GM21529 (cell line): ENCODE data around the gene SDF4.

Source experiments
- ATAC-seq: cut with Tn5 transposase; IDR thresholded peaks from one replicate; pipeline ENCODE4 v1.9.1; 2021; ENCODE audit not compliant: unreplicated experiment

SDF4 gene, protein sequence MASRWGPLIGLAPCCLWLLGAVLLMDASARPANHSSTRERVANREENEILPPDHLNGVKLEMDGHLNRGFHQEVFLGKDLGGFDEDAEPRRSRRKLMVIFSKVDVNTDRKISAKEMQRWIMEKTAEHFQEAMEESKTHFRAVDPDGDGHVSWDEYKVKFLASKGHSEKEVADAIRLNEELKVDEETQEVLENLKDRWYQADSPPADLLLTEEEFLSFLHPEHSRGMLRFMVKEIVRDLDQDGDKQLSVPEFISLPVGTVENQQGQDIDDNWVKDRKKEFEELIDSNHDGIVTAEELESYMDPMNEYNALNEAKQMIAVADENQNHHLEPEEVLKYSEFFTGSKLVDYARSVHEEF

GRCh38 chr1:1231400-1232207, at the start of gene SDF4:
Gene SDF4, minus strand, starts transcription at chr1:1232001. Its CDS starts 3,229 bp downstream, at chr1:1228772.
- ATAC-seq, result peak; percentile 90

DNA sequence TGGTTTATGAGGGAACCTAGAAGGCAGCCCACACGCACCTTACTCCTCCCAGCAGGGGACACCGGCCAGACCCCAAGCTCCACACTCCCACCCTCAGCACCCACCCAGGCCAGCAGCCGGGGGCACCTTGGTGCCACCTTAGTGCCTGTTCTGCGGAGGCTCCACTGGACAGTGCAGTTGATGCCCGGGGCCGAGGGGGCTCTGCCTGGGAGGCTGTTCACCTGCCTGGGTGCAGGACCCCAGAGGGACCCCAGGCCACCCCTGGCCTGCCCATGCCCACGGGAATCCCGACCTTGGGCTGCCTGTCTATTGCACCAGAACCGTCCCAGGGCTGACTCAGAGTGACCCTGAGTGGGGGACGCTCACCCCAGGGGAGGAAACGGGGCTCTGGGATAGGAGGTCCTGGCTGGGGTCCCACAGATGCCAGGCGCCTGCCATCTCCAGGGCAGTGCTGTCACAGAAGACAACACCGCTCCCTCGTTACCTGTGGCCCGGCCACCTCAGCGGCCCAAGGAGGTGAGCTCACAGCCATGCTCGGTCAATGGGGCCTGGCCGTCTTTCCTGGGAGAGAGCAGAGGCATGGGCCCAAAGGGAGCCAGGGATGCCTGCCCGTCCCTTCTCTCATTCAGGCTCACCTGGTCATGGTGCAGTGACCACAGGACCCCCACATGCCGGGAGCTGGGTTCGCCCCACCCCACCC, 49.1 kb upstream of the SDF4 start:
- ATAC-seq, result no peak

DNA sequence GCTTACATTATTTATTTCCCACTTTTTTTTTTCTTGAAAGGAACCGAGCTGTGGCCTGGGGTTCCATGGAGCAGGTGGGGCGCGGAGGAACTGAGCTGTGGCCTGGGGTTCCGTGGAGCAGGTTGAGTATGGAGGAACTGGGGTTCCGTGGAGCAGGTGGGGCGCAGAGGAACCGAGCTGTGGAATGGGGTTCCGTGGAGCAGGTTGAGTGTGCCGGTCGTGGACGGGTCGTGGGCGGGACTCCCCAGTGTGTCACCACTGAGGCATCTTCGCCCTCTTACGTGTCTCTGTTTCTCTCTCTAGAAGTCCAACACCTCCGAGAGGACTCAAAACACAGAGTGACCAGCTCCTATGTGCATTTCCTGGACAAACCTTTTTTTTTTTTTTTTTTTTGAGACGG, 47.2 kb upstream of the SDF4 start:
- no peak for ATAC-seq

DNA sequence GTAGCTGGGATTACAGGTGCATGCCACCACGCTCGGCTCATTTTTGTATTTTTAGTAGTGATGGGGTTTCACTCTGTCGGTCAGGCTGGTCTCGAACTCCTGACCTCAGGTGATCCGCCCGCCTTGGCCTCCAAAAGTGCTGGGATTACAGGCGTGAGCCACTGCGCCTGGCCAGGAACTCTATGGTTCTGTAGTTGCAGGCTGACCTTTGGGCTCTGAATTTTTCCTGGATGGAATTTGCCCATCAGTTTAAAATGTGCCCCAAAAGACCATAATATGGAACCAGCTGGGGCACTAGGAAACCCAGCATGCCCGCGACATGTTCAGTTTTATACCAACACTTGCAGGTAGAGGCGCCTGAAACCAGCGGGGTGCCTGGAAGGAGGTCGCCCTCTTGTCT, 46.8 kb upstream of the SDF4 start:
- ATAC-seq, result no peak

DNA sequence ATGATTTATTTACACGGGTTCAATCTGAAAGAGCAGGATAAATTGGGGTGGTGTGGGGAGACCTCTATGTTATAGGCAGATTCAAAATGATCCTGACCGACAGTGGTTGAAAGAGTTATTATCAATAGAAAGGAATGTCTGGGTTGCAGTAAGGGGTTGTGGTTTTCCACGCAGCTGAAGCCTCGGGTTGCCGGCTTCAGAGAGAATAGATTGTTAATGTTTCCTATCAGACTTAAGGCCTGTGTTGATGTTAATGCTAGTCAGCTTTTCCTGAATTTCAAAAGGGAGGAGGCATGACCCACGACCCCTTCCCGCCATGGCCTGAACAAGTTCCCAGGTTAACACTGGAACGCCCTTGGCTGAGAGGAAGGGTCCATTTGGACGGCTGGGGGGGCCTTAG, 44.0 kb upstream of the SDF4 start:
- ATAC-seq, result no peak

GRCh38 chr1:1274931-1275431, 43.2 kb upstream of the SDF4 start:
- ATAC-seq, result no peak

DNA sequence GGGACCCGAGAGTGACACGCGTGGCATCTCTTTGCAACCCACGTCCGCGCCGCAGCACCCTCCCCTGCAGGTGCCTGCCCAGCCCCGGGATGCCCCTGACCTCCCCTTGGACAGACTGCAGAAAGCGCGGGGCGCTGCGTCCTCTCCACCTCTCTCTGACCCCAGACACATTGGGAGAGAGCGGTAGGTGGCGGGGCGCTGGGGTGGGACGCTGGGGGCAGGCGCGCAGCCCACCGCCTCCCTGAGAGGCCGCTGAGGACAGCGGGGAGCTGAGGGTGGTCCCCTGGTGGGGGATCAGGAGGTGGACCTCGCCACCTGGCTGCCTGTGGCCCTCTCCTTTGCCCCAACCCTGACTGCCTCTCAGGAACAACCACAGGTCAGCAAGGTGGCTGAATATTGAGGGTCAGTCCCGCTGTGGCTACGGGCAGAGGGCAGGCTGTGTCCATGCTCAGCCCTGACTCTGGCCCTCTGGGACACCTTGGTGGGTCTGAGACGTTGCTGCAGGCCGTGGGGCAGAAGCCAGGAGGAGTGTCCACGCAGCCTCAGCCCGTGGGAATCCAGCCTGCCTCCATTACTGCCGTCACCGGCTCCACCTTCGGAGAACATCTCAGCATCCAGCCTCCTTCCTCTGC, 42.6 kb upstream of the SDF4 start:
- no peak for ATAC-seq

- ATAC-seq, result peak; percentile 75
Measured at GRCh38 chr1:1273512-1274298, 41.9 kb upstream of the SDF4 start, which contains the start of gene UBE2J2. Gene UBE2J2, minus strand, starts transcription at chr1:1273854. Its CDS starts 5,862 bp downstream, at chr1:1267992.

DNA sequence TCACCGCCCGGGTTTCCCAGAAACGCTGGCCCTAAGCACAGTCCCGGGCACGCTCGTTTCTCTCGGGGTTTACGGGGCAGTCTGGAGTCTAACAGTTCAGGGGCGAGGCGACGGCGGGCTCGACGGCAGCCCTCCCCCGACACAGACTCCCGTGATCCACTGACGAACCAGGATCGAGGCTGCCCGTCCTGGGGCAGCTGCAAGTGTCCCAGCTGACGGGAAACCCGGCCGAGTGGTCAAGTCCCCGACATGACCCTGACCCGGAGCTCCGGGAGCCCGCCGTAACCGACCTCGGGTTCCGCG, 41.4 kb upstream of the SDF4 start:
- ATAC-seq, result peak; percentile 4

DNA sequence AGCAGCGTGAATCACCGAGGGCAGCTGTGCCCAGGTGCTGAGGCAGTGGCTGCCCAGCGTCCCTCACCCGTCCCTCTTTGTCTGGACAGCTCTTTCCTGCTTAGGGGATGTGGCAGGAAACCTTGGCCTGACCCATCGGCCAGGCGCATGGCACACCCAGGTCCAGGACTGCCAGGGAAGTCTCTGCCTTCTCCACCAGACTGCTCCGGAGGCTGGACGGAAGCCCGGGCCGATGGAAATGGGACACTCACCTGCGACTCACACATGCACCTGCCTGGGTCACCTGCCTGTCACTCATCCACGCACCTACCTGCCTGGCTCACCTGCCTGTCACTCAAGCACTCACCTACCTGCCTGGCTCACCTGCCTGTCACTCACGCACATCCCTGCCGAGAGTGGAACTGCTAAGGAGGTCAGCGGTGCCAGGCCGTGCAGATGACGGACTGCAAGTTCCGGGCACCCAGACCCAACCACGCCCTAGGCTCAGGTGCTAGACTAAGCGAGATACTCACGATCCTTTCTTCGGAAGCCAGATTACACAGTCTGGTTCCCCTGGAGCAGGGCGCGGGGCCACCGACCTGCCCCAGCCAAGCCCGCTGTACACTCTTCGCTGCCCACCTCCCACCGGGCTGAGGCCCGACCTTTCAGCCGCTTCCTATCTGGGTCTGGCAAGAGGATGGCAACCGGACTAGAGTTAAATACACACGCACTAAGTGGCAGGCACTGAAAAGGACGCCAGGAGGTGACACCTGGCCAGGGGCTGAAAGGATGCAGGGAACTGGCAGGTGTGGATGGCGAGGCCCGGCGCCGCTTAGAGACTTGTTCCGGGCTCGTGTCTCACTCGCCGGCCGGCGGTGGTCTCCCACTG, 40.8 kb upstream of the SDF4 start:
- no peak for ATAC-seq

DNA sequence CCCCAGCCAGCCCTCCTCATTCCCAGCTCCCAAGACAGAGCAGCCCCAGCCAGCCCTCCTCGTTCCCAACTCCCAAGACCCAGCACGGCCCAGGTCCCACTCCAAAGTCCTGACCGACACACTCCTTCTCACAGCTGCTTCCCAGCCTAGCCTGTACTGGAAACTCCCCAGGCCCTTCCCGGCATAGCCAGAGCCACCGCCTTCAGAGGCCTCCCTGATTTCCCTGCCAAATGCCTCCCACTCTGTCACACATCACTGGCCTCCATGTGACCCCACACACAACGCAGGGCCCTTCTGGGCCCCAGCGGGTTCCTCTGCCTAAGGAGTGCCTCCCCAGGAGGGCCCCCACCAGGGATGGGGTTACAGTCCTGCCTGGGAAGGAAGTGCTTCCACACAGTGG, 39.0 kb upstream of the SDF4 start:
- ATAC-seq, result no peak

- ATAC-seq, result no peak
Measured at GRCh38 chr1:1268284-1268682, 36.5 kb upstream of the SDF4 start.

- no peak for ATAC-seq
Measured at GRCh38 chr1:1267488-1268283, 35.9 kb upstream of the SDF4 start.

GRCh38 chr1:1264868-1265272, 33.1 kb upstream of the SDF4 start:
- ATAC-seq, result no peak

DNA sequence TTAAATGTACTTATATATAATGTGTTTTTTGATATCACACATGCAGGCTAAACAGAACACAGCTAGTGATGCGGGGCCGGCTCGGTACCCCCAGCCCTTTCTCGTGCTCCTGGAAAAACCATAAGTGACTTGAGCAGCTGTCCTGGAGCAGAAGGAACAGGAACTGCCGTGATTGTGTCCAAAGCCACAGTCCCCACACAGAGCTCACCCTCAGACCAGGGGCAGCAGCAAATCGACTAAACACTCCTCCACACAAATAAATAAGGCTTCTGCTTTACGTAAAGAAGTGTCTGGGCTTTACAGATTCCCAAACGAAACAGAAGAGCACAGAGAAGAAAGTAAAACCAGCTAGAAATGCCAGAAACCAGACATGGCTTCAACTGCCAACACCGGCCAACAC, 32.2 kb upstream of the SDF4 start:
- ATAC-seq, result no peak

GRCh38 chr1:1262758-1263157, 31.0 kb upstream of the SDF4 start:
- ATAC-seq, result no peak

DNA sequence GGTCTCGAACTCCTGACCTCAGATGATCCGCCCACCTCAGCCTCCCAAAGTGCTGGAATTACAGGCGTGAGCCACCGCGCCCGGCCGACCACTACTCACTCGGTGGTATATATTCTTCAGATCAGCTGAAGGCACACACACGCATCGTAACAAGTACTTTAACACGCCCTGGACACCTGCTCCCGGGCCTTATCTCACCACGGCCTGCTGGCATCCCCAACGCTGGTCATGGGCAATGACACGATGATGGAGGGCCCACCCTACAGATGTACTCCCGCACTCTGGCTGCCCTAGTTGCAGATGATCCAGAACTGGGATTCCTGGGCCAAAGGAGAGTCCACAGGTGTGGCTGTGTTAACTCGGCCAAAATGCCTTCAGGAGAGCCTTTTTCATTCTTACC, 30.3 kb upstream of the SDF4 start:
- ATAC-seq, result no peak

- ATAC-seq, result no peak
Measured at GRCh38 chr1:1260843-1261560, 29.2 kb upstream of the SDF4 start.
